HG03095 (cell line): ENCODE data around the gene PARVA.

Source experiments
- ATAC-seq: cut with Tn5 transposase; IDR thresholded peaks from one replicate; pipeline ENCODE4 v1.9.1; 2021; ENCODE audit warnings: moderate library complexity; ENCODE audit not compliant: unreplicated experiment

PARVA gene

DNA sequence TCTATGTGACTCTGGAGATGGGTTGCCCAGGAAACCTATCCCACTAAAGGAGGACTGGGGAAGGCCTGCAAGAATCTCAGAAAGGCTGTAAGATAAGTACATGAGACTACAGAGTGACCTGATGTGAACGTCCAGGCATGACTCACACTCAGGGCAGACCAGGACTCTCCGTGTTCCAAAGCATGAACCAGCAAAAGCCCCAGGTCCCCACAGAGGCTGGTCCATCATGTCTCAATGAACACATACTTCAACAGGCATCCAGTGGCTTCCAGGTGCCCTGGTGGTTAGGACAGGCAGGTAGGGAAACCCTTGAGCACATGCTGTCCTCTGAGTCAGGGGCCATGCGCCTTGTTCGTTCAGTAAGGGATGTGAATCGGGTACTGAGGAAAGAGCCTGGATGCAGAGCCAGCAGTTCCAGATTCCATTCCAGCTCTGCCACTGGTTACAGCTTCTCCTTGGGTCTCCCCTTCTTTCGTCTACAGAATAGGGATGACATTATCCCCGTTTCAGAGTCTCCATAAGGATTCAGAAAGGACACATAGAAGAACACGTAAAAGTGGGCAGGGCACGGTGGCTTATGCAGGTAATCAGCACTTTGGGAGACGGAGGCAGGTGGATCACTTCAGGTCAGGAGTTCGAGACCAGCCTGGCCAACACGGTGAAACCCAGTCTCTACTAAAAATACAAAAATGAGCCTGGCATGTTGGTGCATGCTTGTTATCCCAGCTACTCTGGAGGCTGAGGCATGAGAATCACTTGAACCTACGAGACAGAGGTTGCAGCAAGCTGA is 167.8 kb downstream of the PARVA start:
- ATAC-seq, result no peak

DNA sequence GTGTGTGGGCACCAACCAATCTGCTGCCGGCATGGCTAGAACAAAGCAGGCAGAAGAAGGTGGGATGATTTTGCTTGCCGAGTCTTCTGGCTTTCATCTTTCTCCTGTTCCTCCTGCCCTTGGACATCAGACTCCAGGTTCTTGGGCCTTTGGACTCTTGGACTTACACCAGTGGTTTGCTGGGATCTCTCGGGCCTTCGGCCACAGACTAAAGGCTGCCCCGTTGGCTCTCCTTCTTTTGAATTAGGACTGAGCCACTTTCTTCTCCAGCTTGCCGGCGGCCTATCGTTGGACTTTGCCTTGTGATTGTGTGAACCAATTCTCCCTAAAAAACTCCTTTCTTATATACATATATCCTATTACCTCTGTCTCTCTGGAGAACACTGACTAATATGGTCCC is 168.8 kb downstream of the PARVA start:
- no peak for ATAC-seq

DNA sequence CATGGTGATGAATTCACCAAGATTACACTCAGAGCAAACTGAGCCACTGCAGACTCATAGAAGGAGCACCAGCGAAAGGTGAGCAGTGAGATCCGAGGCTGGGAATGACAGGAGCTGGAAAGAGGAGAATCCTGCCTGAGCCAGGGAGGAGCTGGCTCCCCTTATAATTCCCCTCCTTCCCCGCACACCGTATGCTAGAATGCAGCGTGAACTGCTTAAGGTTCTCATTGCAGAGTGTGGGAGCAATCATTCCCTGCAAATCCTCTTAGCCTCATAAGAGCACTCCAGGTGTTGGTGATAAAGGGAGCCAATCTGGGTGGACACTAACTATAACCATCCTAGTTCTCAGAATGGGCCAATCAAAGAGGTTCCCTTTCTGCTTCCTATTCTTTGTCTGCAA is 169.3 kb downstream of the PARVA start:
- ATAC-seq, result no peak

DNA sequence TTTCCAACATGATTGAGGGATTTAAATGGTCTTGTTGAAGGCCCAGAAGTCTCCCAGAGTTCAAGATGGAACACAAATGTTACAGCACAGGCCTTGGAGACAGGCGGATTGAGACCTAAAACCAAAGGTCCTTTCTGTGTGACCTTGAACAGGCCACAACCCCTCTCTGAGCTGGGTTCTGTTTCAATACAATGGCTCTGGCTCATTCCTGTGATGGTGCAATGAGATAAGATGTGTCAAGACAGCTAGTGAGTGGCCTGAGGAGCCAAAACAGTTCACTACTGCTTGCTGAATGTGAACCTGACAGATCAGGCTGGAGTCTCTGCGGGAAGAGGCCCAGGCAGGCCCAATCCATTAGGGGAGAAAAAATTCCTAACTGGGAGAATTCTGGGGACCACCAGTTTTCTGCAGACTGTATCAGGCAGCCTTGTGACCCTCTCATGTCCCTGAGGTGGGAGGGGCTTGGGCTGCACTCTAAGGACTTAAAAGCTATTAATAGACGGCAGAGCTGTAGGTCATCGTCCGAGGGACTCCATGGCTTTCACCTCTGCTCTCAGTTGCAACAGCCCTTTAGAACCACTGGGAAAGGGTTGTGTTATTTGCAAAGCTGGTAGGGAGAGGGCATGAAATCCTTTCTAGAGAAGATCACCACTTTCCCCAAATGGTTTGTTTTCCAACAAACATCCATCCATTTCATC is 170.7 kb downstream of the PARVA start:
- ATAC-seq, result no peak

DNA sequence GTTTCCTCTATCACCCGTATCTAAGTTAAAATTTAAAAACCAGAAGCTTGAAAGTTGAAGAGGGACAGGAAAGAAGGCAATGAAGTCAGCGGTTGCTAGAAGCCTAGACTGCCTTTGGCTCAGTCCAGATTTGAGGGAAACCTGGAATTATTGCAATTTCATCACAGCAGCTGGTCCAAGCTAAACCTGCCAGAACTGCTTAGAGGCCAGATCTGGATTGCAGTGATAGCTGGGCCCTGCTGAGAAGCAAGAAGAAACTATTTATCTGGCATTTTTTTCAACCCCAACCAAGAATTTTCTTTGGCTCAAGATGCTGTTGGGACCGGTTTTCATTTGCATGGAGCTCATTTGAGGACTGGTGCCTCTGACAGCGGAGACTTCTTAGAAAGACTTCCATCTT is 175.3 kb downstream of the PARVA start:
- no peak for ATAC-seq

DNA sequence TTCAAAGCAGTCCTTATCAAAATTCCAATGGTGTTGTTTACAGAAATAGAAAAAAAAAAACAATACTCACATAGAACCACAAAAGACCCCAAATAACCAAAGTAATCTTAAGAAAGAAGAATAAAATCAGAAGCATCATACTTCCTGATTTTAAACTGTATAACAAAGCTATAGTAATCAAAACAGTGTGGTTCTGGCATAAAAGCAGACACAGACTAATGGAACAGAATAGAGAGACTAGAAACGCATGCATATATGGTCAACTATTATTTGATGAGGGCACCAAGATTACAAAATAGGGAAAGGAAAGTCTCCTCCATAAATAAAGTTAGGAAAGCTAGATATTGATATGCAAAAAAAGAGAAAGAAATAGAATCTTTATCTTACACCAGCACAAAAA is 176.8 kb downstream of the PARVA start:
- no peak for ATAC-seq

DNA sequence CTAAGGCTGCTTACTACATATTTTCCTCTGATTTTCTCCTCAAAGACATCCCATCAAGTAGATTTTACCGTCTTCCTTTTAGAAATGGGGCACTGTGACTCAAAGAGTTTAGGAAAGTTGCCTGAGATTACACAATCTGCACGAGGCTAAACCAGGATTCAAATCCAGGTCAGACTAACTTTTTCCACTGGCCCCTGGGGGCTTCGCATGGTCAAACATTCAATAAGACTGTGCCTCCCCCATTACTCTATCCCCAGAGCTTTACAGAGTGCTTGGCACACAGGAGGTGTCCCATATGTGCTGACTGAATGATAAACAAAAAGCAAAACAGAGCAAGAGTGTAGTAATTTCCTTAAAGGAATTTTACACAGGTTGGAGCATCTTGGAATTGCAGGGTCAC is 178.8 kb downstream of the PARVA start:
- ATAC-seq, result no peak

DNA sequence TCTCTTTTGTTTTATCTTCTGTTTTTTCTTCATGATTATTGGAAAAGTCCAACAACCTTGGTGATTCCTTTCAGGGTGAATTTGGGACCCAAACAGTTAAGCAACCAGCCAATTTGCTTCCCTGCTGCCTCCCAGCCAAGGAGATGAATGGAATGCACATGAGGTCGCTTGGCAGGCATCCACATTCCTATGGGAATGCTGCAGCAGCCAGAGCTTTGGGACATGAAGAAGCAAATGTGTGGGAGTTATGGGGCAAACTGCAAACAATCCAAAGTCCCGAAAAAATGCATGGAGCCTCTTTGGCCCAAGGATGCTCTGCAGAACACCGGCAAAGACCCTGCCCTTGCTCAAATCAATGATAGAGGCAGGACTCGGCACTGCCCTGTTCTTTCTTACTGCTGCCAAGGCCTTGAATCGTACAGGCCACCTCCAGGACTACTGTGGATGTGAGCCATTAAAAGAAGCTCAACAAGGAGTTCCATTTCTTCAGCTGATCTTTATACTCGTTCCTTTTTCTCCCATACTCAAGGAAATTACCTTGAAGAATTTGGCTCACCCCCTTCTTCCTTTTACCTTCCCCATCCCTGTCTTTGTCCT is 179.5 kb downstream of the PARVA start:
- ATAC-seq, result no peak

DNA sequence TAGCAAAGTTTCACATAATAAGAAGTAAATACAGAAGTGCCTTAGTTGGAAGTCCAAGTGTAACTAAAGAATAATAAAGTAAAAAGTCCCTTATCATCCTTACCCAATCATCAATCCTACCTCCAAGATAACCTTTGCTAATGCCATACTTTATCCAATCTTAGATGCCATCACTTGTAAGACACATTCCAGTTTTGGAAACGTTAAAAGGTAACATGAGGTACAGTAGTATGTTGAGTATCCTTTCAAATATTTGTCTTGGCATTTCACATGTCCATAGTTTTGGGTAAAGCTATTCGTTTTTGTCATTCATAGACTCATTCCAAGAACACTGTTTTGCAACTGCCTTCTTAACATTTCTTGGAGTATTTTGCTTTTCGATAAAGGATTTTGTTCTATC is 181.6 kb downstream of the PARVA start:
- no peak for ATAC-seq

DNA sequence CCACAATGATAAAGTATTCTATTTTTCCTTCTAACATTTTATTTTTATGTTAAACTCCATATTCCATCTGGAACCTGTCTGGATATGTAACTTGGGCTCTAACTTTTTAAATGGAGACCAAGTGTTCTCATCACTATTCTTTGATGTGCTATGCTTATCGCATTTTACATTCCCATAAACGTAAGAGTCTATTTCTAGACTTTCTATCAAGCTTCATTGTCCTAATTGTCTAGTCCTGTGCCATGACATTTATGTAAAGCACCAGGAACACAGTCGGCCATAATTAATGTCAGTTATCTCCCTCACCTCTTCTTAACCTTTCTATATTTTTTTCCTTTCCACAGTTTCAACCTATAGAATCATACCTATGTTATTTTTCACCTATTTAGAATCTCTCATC is 183.0 kb downstream of the PARVA start:
- no peak for ATAC-seq

DNA sequence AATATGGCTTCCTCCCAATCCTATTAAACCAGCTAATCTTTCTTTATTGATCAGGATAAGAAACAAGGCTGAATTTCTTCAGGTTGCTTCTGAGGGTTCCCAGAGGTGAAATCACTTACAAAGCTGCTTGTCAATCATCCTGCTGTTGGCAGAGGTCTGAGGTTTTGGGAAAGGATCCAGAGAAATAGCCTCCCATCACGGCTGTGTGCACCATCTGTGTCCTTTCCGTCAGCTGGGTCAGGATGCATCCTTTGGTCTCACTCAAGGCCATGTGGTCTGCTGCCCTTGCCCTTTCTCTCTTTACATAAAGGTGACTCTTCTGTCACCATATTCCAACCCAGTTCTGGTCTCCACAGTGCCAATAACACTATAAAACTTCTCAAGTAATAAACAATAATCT is 183.5 kb downstream of the PARVA start:
- no peak for ATAC-seq

DNA sequence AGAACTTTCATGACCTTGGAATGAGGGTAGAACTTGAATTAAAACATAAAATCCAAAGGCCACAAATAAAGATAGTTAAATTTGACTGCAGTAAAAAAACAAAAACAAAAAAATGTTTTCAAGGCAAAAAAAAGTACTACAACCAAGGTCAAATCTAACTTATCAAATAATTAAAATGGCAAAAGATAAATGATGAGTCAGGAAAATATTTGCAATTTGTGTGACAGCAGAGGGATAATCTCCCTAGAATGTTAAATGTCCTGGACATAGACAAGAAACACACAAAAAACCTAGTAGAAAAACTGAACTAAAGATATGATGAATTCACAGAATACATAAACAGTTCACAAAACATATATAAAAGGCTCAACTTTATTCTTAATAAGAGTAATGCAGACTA is 186.6 kb downstream of the PARVA start:
- ATAC-seq, result no peak

DNA sequence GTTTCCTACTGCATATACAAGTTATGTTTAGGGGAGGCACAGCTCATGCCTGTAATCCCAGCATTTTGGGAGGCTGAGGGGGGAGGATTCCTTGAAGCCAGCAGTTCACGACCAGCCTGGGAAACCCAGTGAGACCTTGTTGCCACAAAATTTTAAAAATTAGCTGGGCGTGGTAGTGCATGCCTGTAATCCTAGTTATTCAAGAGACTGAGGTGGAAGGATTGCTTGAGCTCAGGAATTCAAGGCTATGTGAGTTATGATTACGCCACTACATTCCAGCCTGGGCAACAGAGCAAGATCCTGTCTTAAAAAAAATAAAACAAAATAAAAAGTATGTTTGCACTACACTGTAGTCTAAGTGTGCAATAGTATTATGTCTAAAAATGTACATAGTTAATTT is 188.0 kb downstream of the PARVA start:
- no peak for ATAC-seq

DNA sequence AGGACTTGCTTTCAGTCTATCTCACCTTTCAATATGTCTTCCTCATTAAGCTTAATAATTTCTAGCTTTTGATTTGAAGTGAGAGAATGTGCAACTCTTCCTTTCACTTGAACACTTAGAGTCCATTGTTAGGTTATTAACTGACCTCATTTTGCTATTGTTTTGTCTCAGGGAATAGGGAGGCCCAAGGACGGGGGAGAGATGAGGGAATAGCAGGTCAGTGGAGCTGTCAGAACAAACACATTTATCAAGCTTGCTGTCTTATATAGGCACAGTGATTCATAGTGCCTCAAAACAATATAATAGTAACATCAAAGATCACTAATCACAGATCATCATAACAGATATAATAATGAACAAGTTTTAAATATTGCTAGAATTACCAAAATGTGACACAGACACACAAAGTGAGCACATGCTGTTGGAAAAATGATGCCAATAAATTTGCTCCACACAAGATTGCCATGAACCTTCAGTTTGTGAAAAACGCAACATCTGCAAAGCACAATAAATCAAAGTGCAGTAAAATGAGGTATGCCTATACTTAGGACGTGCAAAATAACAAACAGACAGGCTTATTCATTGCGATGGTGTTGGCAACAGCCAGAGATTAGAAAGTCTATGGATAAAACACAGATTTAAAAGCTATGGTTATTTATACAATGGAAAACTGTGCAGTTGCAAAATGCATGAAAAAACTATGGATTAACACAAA is 190.5 kb downstream of the PARVA start:
- no peak for ATAC-seq

DNA sequence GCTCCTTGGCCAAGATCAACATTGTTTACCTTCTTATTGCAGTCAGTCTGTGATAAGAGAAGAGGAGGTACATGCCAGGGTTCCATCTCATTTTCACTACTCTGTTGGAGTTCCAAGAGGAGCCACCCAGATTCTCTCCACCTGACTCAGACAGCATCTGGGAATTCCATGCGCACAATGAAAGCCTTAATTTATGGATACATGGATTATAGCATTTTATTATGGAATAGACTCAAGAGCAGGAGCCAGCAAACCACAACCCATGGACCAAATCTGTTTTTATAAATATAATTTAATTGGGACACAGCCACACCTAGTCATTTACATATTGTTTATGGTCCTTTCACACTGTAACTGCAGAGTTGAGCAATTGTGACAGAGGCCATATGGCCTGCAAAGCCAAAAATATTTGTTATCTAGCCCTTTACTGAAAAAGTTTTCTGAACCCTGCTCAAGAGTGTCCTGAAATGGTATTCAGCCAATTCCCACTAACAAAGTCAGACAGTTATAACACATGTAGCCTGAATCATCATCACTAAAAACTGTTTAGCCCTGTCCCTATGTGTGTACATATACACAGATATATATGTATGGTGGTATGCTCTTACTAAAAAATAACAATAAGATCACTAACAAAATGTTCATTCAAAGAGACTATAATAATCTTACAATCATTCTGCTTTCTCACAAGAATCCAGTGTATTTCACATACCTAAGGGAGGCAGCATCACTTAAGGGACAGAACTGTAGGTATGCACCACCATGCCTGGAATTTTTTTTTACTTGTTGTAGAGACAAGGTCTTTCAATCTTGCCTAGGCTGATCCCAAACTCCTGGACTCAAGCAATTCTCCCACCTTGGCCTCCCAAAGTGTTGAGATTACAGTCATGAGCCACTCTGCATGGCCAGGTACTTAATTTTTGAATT is 192.4 kb downstream of the PARVA start:
- no peak for ATAC-seq

DNA sequence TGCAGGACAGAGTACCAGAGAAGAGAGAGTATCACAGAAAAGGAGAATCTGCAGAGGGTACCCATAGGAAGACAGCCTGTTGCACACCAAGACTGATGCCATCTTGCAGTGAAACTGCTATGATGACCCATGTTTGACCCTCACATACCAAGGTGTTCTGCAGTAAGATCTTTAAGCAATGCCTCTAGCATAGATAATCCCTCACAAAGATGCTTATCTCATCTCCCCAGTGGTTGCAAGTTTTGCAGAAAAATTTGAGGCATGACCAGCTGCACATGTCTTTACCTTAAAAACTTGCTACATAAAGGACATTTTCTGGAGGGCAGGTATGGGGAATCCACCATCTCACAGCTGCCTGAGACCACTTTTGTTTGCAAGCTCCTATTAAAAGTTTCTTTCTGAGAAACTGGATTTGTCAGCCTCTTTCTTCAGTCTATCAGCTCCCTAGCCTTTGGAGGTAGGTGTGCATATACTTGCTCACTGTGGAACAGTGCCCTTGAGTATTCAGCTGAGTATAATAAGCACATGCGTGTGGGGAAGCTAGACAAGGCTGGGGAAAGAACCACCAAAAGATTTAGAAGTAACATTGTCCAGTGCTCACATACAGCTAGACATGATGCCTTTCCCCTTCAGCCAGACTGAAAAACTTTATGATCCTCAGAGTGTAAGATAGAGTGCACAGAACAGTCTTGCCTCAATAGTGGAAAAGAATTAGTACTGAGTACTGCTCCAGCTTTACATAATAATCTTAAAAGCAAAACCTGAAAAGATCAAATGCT is 196.5 kb downstream of the PARVA start:
- ATAC-seq, result no peak

DNA sequence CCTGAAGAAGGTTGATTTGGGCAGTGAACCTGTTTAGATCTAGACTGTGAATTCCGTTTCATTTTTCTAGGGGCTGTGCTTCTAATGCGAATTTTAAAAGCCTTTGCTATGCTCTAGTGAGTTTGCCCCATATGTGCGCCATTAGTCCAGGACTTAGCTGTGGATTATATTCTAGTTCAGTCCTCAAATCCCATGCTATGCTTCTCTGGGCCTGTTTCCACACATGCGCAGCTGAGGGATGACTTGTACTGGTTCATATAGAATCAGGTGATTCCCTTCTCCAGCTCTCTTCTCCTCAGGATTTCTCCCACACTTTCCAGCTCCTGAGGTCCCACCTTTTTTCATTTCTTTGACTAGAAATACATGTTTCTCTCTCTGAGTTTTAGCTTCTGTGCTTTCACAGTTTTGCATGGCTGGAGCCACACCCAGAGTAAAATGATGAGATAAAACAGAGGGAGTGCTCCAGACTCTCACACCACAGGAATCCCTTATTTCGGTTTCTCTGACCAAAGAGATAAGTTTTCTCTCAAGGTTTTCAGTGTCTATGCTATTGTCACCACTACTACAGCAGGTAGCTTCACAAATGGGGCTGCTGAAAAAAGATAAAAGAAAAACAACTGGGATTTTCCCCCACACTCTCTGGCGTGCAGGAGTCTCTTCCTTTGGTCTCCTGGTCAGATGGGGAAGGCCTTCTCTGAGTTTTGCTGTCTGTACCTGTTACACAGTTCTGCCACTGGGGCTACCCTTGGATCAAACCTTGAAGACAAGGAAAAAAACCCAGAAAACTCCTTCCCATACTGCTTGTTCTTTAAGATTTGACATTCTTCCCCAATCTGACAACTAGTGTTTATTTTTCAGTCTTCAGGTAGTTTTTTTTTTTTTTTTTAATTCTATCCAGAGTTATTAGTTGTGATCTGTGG is 200.6 kb downstream of the PARVA start:
- ATAC-seq, result no peak

DNA sequence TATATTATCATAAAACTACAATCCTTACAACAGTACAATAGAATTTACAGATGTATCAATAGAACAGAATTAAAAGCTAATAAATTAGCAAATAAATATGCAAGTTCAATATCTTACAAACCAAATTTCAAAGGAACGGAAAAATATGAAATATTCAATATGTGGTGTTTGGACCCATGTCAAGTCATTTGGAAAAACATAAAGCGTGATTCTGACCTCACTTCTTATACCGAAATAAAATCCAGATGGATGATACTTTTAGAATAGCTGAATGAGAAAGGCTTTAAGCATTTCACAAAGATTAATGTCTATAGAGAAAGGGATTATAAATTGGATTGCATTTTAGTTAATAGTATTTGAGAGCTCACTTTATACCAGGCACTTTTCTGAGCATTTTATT is 204.0 kb downstream of the PARVA start:
- no peak for ATAC-seq

DNA sequence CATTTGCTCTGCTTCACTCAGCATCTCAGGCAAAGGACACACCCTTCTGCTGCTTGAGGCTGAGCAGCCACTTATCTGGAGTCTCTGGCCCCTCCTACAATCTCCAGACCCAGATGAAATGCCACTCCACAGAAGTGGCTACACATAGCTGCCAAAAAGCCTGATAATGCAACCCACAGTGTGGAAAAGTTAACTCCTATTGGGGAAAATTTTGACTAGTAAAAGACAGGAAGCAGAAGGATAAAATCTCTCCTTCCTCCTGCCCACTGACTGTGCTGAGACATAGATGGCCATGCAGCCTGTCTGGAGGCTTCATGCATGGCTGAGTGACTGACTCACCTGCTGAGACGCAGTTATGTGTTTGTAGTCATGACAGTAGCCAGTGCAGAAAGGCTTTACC is 204.6 kb downstream of the PARVA start:
- no peak for ATAC-seq
